Loucy (cell line): Measurements from ENCODE around the gene GRIPAP1.

Source experiments
- H2AFZ ChIP-seq: fragments of 200-600 bp; sonication (generic); 2 replicates; pipeline ENCODE4 v1.6.0; 2016; ENCODE audit warnings: antibody characterized with exemption, mild to moderate bottlenecking, low read length, moderate library complexity
- H3F3A ChIP-seq: fragments of 200-600 bp; 2 replicates; pipeline ENCODE4 v1.6.0; 2016; ENCODE audit warnings: antibody characterized with exemption, low read depth, mild to moderate bottlenecking
- H3K27me3 ChIP-seq: fragments of 200-600 bp; sonication (generic); 2 replicates; pipeline ENCODE4 v1.6.1; 2014; ENCODE audit warnings: low read length, mild to moderate bottlenecking; ENCODE audit not compliant: insufficient read depth, poor library complexity, severe bottlenecking
- H3K36me3 ChIP-seq: fragments of 200-600 bp; sonication (generic); 2 replicates; pipeline ENCODE4 v1.6.1; 2016; ENCODE audit warnings: low read length; ENCODE audit not compliant: insufficient read depth
- H3K4me1 ChIP-seq: fragments of 200-600 bp; sonication (generic); 2 replicates; pipeline ENCODE4 v1.5.1; 2014; ENCODE audit warnings: low read length, mild to moderate bottlenecking; ENCODE audit not compliant: insufficient read depth, poor library complexity, severe bottlenecking
- H3K4me2 ChIP-seq: fragments of 200-600 bp; sonication (generic); 2 replicates; pipeline ENCODE4 v1.6.0; 2014; ENCODE audit warnings: antibody characterized with exemption, low read length, low read depth, mild to moderate bottlenecking; ENCODE audit not compliant: poor library complexity, severe bottlenecking
- H3K4me3 ChIP-seq: fragments of 200-600 bp; sonication (generic); 2 replicates; pipeline ENCODE4 v1.5.1; 2014; ENCODE audit warnings: low read length, mild to moderate bottlenecking, mixed read lengths; ENCODE audit not compliant: poor library complexity, severe bottlenecking
- H3K79me2 ChIP-seq: fragments of 200-600 bp; sonication (generic); 2 replicates; pipeline ENCODE4 v1.6.1; 2014; ENCODE audit warnings: low read length; ENCODE audit not compliant: insufficient read depth
- H3K9ac ChIP-seq: fragments of 200-600 bp; sonication (generic); 2 replicates; pipeline ENCODE4 v1.6.0; 2014; ENCODE audit warnings: mild to moderate bottlenecking, low read depth, low read length, moderate library complexity; ENCODE audit not compliant: poor library complexity, severe bottlenecking
- H3K9me2 ChIP-seq: fragments of 200-600 bp; sonication (generic); replicated peaks from 2 replicates; pipeline ENCODE4 v1.6.1; 2016; ENCODE audit warnings: low read depth, low read length, mixed read lengths
- H3K9me3 ChIP-seq: fragments of 200-600 bp; sonication (generic); 2 replicates; pipeline ENCODE4 v1.6.1; 2014; ENCODE audit warnings: mild to moderate bottlenecking, antibody characterized with exemption, low read length, low read depth; ENCODE audit not compliant: insufficient read depth
- H4K20me1 ChIP-seq: fragments of 200-600 bp; sonication (generic); 2 replicates; pipeline ENCODE4 v1.6.0; 2014; ENCODE audit warnings: antibody characterized with exemption, low read length, mild to moderate bottlenecking; ENCODE audit not compliant: insufficient read depth, poor library complexity, severe bottlenecking
- CTCF ChIP-seq: fragments of 200-600 bp; sonication (generic); conservative IDR thresholded peaks from 2 replicates; pipeline ENCODE4 v1.5.1; 2014; ENCODE audit warnings: mild to moderate bottlenecking, antibody characterized with exemption, low read length
- EZH2phosphoT487 ChIP-seq: fragments of 200-600 bp; IDR thresholded peaks from 2 replicates; pipeline ENCODE4 v1.6.1; 2018; ENCODE audit warnings: antibody characterized with exemption, mild to moderate bottlenecking, moderate library complexity, borderline replicate concordance

Gene GRIPAP1

GRCh38 chrX:48942895-48943294, 59.2 kb downstream of the GRIPAP1 start:
- H4K20me1 ChIP-seq, result peaks cover 7% of the 10 kb centered on the region
- H3K4me2 ChIP-seq, result no peak overlapping the region
- H3F3A ChIP-seq, result no peaks in the 10 kb centered on the region
- H3K9me2 ChIP-seq, result no peaks in the 10 kb centered on the region
- H3K79me2 ChIP-seq, result peaks cover 42% of the 10 kb centered on the region
- peaks cover 34% of the 10 kb centered on the region; the same call in 1 of the 2 replicates for H3K36me3 ChIP-seq
- H2AFZ ChIP-seq, result no peak overlapping the region
- H3K9me3 ChIP-seq, result no peaks in the 10 kb centered on the region
- no peak overlapping the region for H3K9ac ChIP-seq
- H3K4me3 ChIP-seq, result no peak overlapping the region
- H3K4me1 ChIP-seq, result peaks cover 1% of the 10 kb centered on the region
- TF ChIP-seq CTCF (no peak), EZH2phosphoT487 (no peak)
- H3K27me3 ChIP-seq, result no peaks in the 10 kb centered on the region

DNA sequence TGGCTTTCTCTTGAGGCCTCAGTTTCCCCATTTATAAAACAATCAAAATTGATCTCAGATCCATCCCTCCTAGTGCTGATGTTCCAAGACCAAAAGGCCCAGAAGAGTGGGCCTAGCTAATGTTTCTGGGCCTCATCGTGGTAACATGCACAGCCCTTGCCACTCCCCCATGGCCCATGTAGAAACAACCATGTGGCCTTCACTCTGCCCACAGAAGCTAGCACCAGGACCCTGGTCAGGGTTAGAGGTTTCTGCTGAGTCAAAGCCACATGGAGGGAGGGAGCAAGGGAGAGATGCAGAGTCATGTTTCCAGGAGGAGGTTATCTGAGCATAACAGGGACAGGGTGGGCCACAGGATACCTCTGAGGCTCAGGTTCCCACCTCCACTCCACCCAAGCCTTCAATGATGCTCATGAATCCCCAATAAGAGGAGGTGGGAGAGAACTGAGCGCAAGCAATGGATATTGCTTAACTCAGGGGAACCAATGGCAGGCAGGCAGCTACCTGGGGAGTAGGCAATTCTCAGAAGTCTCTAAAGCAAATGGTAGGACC, 61.6 kb downstream of the GRIPAP1 start:
- no peak overlapping the region for H3K4me2 ChIP-seq
- H3K27me3 ChIP-seq, result no peaks in the 10 kb centered on the region
- H3K4me1 ChIP-seq, result peaks cover 5% of the 10 kb centered on the region

DNA sequence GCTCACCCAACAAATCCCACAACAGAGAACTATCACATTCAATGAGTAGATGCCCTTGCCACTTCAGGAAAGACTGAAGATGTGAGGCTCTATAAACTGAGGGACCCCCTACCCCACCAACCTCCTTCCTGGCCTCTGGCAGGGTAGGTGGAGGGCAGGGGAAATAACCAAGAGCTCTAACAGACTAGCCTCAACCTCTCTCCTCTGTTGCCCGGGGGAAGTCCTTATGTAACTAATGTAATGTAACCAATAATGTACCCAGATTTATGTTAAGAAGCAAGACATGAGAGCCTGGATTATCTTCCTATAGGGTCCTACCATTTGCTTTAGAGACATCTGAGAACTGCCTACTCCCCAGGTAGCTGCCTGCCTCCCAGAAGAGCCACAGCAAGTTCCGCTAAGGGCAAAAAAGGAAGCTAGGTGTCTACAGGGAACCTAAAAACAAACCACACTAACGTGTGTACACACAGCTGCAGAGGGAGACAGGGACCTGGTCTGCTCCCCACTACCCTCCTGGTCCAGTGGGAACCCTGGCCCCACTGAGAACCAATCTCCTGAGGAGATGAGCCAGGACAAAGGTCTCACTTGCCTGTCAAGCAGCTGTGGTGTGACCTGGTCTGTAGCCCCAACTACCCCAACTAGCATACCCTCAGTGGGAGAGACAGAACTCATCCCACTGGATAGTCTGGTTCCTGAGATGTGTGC, 62.4 kb downstream of the GRIPAP1 start:
- no peak for TF ChIP-seq EZH2phosphoT487
- TF ChIP-seq CTCF, result no peak
- Histone ChIP-seq H2AFZ (no peak overlapping the region), H3K4me1 (peaks cover 5% of the 10 kb centered on the region), H3K36me3 (peaks cover 42% of the 10 kb centered on the region; the same call in 1 of the 2 replicates), H3F3A (no peaks in the 10 kb centered on the region), H4K20me1 (peaks cover 5% of the 10 kb centered on the region), H3K4me2 (no peak overlapping the region), H3K9me2 (no peaks in the 10 kb centered on the region), H3K27me3 (no peaks in the 10 kb centered on the region), H3K9me3 (no peaks in the 10 kb centered on the region), H3K79me2 (peaks cover 35% of the 10 kb centered on the region; the same call in 1 of the 2 replicates), H3K9ac (no peak overlapping the region), H3K4me3 (no peak overlapping the region)

More for the DNA sequence above, 61.6 kb downstream of the GRIPAP1 start:
- peaks cover 34% of the 10 kb centered on the region; the same call in 1 of the 2 replicates for H3K36me3 ChIP-seq
- no peak overlapping the region for H2AFZ ChIP-seq
- peaks cover 6% of the 10 kb centered on the region for H4K20me1 ChIP-seq
- no peaks in the 10 kb centered on the region for H3K9me3 ChIP-seq
- H3K4me3 ChIP-seq, result no peak overlapping the region
- TF ChIP-seq EZH2phosphoT487, result no peak
- TF ChIP-seq CTCF, result no peak
- no peaks in the 10 kb centered on the region for H3F3A ChIP-seq
- no peak overlapping the region for H3K9ac ChIP-seq
- no peaks in the 10 kb centered on the region for H3K9me2 ChIP-seq
- peaks cover 37% of the 10 kb centered on the region for H3K79me2 ChIP-seq
